NCI-H2196 treated with DMSO at 0.1 percent for 48 hours (cell line): ENCODE results near the gene FAF1.

ENCODE experiments used
- DNase-seq: peaks from one replicate; lab custom pipeline; 2025; ENCODE audit not compliant: unreplicated experiment; lab: John Stamatoyannopoulos, UW

The FAF1 gene

DNA sequence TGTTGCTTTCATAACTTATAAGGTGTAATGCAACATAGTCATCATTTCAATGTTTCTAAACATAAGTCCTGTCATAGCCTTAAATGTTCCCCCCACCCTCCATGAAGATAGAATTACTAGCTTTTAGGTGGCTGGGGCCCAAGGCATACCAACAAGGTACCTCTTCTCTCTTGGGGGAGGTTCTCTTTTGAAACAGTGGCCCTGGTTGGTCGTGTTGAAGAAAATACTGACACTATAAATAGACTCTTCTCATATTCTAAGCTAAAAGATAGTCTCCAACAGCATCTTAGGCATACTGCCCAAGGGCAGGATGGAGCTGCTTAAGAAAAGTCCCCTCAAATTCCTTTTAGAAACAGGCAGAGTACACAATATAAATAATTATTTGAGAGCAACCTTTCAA, 255.0 kb downstream of the FAF1 start:
- DNase-seq = no peak

DNA sequence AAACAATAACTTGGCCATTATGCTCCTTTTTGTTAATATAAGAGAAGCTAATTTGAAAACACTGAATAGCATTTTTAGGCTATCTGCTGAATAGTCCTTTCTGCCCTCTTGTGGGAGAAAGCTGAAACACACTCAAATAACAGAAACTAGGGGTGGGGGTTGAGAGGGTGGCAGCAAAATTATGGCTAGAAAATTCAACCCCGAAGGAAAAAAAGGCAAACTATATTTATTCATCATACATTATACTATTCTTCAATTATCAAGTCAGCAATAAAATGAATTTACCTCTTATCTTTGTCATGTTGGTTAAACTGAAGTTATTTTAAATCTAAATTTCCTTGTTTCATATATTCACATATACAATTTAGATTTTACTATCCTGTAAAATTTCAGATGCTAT, 255.9 kb downstream of the FAF1 start:
- DNase-seq = peak; percentile 27

DNA sequence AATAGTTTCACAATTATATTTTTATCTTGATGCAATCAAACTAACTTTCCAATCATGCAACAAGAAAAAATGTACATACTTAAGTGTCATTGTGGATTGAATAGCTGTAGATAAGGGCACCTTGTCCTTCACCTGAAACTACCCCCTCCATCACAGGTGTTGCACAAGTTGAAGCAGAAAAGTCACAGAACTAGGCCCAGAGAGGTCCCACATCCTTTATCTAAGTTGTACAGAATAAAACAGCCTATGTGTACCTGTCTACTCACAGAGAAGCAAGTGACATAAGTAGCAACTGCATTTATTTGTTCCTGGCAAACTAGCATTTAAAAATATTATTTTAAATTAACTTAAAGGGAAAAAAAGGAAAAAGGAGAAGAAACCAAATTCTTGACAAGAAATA, 256.8 kb downstream of the FAF1 start:
- DNase-seq = no peak

DNA sequence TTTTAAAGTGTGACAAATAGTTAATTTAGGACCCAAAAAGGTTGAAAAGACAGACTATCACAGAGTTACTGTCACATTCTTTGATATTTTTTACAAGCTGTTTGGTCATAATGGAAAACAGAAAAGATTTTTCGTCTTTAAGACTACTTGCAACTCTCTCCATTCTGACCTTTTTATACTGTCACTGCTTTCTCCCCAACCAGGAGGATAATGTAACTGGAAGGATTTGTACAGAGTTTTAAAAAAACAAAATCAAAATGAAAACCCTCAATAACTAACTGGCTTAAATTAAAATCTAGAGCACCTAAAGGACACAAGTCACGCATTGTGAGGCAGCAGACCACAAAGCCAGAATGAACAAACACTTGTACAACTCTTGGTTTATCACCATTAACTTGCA, 257.7 kb downstream of the FAF1 start:
- no peak for DNase-seq

DNA sequence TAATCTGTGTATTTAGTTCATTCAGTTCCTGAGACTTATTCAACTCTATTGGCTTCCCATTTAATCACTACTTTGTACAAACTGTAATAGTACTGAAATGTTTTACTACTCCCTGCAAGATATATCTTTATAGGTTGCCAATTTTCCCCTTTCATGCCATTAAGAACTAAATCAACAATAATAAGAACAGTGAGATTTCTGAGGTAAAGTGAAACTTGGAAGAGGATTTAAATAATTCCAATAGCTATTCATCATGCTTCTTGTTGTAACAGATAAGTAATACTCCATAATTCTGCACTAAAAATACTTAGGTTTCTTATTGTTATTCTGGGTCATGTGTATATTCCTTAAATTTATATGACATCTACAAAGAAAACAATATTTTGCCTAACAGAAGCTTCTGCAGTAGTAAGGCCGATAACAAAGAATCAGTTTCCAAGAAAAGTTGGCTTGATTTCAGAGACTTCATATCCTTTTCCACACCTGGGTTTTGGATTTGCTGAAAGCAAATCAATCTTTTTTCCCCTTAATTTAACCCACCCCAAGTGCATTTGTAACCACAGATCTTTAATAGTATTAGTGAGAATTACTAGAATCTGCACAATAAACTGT, 258.3 kb downstream of the FAF1 start:
- no peak for DNase-seq

GRCh38 chr1:50700621-50701020, 259.4 kb downstream of the FAF1 start:
- no peak for DNase-seq

- no peak for DNase-seq
Observed at GRCh38 chr1:50700214-50700613, 259.9 kb downstream of the FAF1 start.

DNA sequence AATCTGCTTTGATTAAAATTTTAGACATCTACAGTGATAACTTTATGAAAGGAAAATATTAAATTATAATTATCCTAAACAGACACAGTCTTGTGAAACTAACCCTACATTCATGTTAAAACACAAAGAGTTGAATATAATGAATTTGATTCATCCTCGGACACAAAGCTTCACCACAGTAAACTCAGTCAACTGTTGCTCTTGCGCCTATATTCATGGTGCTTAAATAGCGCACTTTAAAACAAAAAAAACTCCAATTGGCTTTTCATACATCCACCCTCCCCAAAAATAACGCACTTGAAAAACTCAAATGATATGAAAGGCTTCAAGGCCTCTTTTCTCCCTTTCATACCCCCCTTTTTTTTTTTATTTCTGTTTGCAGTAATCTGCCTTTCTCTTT, 260.3 kb downstream of the FAF1 start:
- DNase-seq = no peak

DNA sequence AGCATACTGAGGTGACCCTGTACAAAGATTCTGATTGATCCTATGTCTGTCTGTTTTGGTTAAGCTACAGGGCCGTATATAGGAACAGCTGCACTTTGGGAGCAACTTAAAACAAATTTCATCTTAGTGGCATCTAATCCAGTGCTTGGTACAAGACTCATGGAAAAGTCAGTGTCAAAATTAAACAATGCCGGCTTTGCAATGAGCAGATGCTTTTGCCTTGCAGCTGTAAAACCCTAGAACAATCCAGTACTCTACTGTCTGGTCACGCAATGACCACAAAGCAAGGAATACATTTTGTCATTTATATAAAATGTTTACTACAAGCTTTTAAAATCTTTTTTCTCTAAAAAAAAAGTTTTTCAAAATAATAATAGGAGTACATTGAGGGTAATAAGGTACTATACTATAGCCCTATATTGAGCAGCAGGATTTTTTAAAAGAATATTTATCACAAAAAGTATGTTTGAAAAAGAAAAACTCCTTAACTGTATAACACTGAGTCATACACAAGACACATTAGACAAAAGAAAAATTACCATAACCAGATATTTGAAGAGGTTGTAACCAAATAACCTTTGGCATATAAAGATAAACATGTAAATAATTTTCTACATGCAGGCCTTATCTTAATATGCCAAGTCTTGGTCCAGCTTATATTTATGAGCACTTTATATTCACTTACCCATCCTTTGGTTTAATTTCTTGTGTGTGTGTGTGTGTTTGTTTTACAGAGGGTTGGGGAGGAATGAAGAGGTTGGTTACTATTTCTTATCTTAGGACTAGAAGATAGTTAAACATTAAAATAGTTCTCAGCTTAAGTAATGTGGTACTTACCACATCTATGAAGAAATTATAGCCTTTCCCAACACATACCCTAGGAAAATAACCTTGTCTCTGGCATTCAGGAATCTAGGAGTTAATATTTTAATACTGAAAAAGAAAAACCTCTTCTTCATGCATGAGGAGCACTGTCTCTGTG, 262.3 kb downstream of the FAF1 start:
- DNase-seq = no peak

DNA sequence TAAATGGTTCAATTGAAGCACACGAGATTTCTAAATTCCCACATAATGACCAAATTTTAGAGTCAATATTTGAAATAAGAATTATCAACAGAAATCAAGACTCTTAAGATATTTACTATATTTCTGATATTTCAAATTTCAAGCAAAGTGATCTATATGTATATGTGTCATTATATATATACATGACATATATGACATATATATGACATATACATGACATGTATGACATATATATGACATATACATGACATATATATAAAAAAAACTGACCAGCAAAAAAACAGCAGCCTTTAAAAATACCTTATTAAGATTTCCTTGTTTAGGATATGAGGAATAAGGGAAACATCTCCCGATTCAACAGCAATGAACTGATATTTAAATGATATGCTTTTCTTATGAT, 266.2 kb downstream of the FAF1 start:
- DNase-seq = no peak

DNA sequence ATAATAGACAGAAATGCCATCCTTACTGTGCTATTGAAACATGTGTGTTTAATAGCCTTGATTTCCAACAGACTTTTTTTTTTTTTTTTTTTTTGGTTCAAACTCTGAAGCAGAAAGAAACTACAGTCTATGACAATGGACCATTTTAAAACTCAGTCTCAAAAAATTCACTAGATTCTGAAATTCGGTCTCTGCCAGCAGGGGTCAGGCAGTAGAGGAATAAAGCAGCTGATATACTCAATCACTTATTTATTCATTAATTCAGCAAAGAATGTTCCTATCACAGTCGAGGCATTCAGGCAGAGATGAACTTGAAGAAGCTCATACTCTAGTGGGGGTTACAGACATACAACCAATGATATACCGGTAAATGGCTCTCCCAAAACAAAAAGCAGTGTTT, 275.9 kb downstream of the FAF1 start:
- DNase-seq = no peak

DNA sequence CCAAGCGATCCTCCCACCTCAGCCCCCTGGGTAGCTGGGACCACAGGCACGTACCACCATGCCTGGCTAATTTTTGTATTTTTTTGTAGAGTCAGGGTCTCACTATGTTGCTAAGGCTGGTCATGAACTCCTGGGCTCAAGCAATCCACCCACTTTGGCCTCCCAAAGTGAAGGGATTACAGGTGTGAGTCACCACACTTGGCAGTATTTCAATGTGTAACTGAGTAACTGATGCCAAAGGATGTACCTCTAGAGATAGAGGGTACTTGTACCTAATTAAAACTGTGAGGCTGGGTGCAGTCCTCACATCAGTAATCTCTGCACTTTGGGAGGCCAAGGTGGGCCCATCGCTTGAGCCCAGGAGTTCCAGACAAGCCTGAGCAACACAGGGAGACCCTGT, 278.1 kb downstream of the FAF1 start:
- no peak for DNase-seq

- DNase-seq = no peak
Observed at GRCh38 chr1:50667710-50668356, 292.2 kb downstream of the FAF1 start.

- DNase-seq = no peak
Observed at GRCh38 chr1:50667272-50667671, 292.8 kb downstream of the FAF1 start.

DNA sequence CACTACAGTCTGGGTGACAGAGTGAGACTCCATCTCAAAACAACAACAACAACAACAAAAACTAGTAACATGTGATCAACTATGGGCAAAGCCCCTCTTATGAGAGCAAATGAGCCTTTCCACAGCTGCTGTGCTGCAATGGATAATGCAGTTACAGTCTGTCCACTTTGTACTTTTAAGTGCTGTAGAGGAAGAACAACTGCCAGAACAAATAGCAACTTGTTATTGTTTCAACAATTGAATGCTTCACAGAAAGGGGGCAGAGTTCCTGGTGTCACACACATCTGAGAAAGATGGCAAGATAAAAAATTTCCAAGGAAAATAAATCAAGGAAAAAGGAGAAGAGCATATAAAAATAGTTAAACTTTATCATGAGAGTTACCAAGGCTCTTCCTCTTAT, 293.2 kb downstream of the FAF1 start:
- DNase-seq = no peak

- DNase-seq = no peak
Observed at GRCh38 chr1:50665413-50665812, 294.7 kb downstream of the FAF1 start.

- DNase-seq = no peak
Observed at GRCh38 chr1:50661626-50662025, 298.4 kb downstream of the FAF1 start.

DNA sequence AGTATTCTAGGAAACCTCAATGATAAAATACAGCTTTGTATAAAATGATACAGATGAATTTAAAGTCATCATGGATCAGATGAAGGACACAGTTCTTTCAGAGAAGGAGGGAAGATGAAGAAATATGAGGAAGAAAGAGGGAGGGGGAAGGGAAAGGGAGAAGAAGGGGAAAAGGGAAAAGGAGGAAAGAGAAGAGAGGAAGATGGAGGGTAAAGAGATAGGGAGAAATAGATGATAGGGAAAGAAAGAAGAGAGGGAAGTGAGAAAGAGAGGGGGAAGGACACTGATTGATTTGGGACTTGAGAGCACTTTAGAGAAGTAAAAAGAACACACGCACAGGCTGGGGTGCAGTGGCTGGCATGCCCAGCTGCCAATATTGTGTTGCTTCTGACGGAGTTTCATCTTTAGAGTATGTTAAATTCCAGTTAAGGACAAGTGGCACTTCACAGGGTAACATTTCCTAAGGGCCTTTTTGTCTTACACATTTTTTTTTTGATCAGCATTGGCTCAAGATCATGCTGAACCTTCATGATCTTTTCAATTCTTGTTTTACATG, 300.9 kb downstream of the FAF1 start:
- no peak for DNase-seq

DNA sequence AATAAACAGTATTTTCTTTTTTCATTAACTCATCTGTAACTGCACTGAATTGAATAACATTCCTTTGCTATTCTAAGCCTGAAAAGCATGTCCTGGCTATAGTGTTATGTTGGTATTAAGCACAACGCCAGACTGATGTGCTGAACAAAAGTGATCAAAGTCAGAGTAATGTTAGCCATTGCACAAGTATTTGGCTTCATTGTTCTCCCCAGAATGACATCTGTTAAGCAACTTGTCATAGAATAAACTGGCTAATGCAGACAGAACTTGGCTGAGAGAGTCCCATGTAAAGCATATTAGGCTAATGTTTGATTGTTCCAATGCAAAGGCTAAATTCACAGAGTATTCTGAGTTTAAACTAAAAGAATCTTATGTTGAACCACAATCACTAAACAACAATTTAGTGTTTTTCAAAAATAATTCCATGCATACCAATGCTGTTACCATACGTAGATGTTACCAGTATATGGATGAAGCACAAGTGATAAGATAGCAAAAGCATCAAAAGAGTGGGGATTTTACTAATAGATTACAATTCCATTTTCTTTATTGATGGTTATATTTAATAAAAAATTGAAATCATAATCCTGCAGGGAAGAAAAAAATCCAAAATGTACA, 301.5 kb downstream of the FAF1 start:
- no peak for DNase-seq

GRCh38 chr1:50656931-50657330, 303.1 kb downstream of the FAF1 start:
- no peak for DNase-seq
